ENCODE results near the gene SOS2. TPM values are rescaled to one million over a fixed set of nuclear protein-coding genes. Genes with fewer than 3 reads are reported as not detected.
"Not testable (repeated sequence)": the region's sequence is repeated elsewhere in the genome, so short reads cannot be mapped to it uniquely, and the experiment has no call there.

SOS2 gene
- total and polyA plus RNA-seq, 9 donors, result 25.5 to 35.2 (median 31.2) TPM

GRCh38 chr14:50082308-50082742, 149.1 kb downstream of the SOS2 start:
- 80% methylated on average over 6 of the region's 8 CpGs for WGBS (ENCODE audit: insufficient coverage)
- no peaks in the 10 kb centered on the region for H3K27me3 ChIP-seq (ENCODE audit: control insufficient read depth, insufficient read depth, low read length)
- H3K9me3 ChIP-seq (replicated peaks; ENCODE audit: control insufficient read depth, low read depth, low read length), result no peaks in the 10 kb centered on the region
- peaks cover 5% of the 10 kb centered on the region for H3K4me1 ChIP-seq (ENCODE audit: control insufficient read depth, insufficient read depth, low read length)
- H3K4me3 ChIP-seq (ENCODE audit: low read length), result no peak overlapping the region
- H3K36me3 ChIP-seq (ENCODE audit: control insufficient read depth, insufficient read depth, low read length), result no peaks in the 10 kb centered on the region
- H3K27ac ChIP-seq (ENCODE audit: low read length), result no peak overlapping the region
- DNase-seq, result no peak

GRCh38 chr14:50079103-50079502, 152.3 kb downstream of the SOS2 start:
- not testable (repeated sequence) for H3K36me3 ChIP-seq (ENCODE audit: control insufficient read depth, insufficient read depth, low read length); H3K27me3 ChIP-seq (ENCODE audit: control insufficient read depth, insufficient read depth, low read length); H3K4me1 ChIP-seq (ENCODE audit: control insufficient read depth, insufficient read depth, low read length); H3K27ac ChIP-seq (ENCODE audit: low read length); H3K9me3 ChIP-seq (replicated peaks; ENCODE audit: control insufficient read depth, low read depth, low read length); DNase-seq; H3K4me3 ChIP-seq (ENCODE audit: low read length)
- WGBS (ENCODE audit: insufficient coverage), result no CpG with 5 or more reads among the region's 1 CpG

- not testable (repeated sequence) for H3K4me3 ChIP-seq (ENCODE audit: low read length); H3K4me1 ChIP-seq (ENCODE audit: control insufficient read depth, insufficient read depth, low read length); H3K9me3 ChIP-seq (replicated peaks; ENCODE audit: control insufficient read depth, low read depth, low read length); DNase-seq; H3K36me3 ChIP-seq (ENCODE audit: control insufficient read depth, insufficient read depth, low read length); H3K27ac ChIP-seq (ENCODE audit: low read length); H3K27me3 ChIP-seq (ENCODE audit: control insufficient read depth, insufficient read depth, low read length)
- no CpG with 5 or more reads among the region's 32 CpGs for WGBS (ENCODE audit: insufficient coverage)
Observed at GRCh38 chr14:50073663-50074062, 157.7 kb downstream of the SOS2 start.

GRCh38 chr14:50072395-50072794, 159.0 kb downstream of the SOS2 start:
- H3K27ac ChIP-seq (ENCODE audit: low read length), result no peak overlapping the region
- DNase-seq, result no peak
- H3K4me3 ChIP-seq (ENCODE audit: low read length), result no peak overlapping the region
- H3K27me3 ChIP-seq (ENCODE audit: control insufficient read depth, insufficient read depth, low read length), result no peaks in the 10 kb centered on the region
- H3K36me3 ChIP-seq (ENCODE audit: control insufficient read depth, insufficient read depth, low read length), result no peaks in the 10 kb centered on the region
- 78% methylated on average over 1 of the region's 1 CpG for WGBS (ENCODE audit: insufficient coverage)
- no peaks in the 10 kb centered on the region for H3K9me3 ChIP-seq (replicated peaks; ENCODE audit: control insufficient read depth, low read depth, low read length)
- no peaks in the 10 kb centered on the region for H3K4me1 ChIP-seq (ENCODE audit: control insufficient read depth, insufficient read depth, low read length)

- 72% methylated on average over 7 of the region's 13 CpGs for WGBS (ENCODE audit: insufficient coverage)
Observed at GRCh38 chr14:50070840-50071548, 160.4 kb downstream of the SOS2 start.

GRCh38 chr14:50070230-50070629, 161.1 kb downstream of the SOS2 start:
- no peaks in the 10 kb centered on the region for H3K9me3 ChIP-seq (replicated peaks; ENCODE audit: control insufficient read depth, low read depth, low read length)
- 86% methylated on average over 1 of the region's 3 CpGs for WGBS (ENCODE audit: insufficient coverage)
- no peak for DNase-seq

More at GRCh38 chr14:50070840-50071548, 160.4 kb downstream of the SOS2 start:
- DNase-seq, result no peak
- H3K9me3 ChIP-seq (replicated peaks; ENCODE audit: control insufficient read depth, low read depth, low read length), result no peaks in the 10 kb centered on the region
- H3K36me3 ChIP-seq (ENCODE audit: control insufficient read depth, insufficient read depth, low read length), result no peaks in the 10 kb centered on the region
- no peaks in the 10 kb centered on the region for H3K4me1 ChIP-seq (ENCODE audit: control insufficient read depth, insufficient read depth, low read length)
- H3K27me3 ChIP-seq (ENCODE audit: control insufficient read depth, insufficient read depth, low read length), result no peaks in the 10 kb centered on the region
- H3K27ac ChIP-seq (ENCODE audit: low read length), result no peak overlapping the region
- H3K4me3 ChIP-seq (ENCODE audit: low read length), result no peak overlapping the region

GRCh38 chr14:50069325-50069724, 162.1 kb downstream of the SOS2 start:
- H3K4me3 ChIP-seq (ENCODE audit: low read length), result no peak overlapping the region
- no peak for DNase-seq
- WGBS (ENCODE audit: insufficient coverage), result no CpG with 5 or more reads among the region's 2 CpGs
- no peaks in the 10 kb centered on the region for H3K27me3 ChIP-seq (ENCODE audit: control insufficient read depth, insufficient read depth, low read length)
- H3K9me3 ChIP-seq (replicated peaks; ENCODE audit: control insufficient read depth, low read depth, low read length), result no peaks in the 10 kb centered on the region
- H3K4me1 ChIP-seq (ENCODE audit: control insufficient read depth, insufficient read depth, low read length), result no peaks in the 10 kb centered on the region
- no peak overlapping the region for H3K27ac ChIP-seq (ENCODE audit: low read length)
- H3K36me3 ChIP-seq (ENCODE audit: control insufficient read depth, insufficient read depth, low read length), result no peaks in the 10 kb centered on the region

More at GRCh38 chr14:50070230-50070629, 161.1 kb downstream of the SOS2 start:
- Histone ChIP-seq H3K36me3 (ENCODE audit: control insufficient read depth, insufficient read depth, low read length) (no peaks in the 10 kb centered on the region), H3K27ac (ENCODE audit: low read length) (no peak overlapping the region), H3K27me3 (ENCODE audit: control insufficient read depth, insufficient read depth, low read length) (no peaks in the 10 kb centered on the region), H3K4me1 (ENCODE audit: control insufficient read depth, insufficient read depth, low read length) (no peaks in the 10 kb centered on the region), H3K4me3 (ENCODE audit: low read length) (no peak overlapping the region)

- Histone ChIP-seq H3K27me3 (ENCODE audit: control insufficient read depth, insufficient read depth, low read length) (no peaks in the 10 kb centered on the region), H3K4me3 (ENCODE audit: low read length) (no peak overlapping the region), H3K36me3 (ENCODE audit: control insufficient read depth, insufficient read depth, low read length) (no peaks in the 10 kb centered on the region), H3K9me3 (replicated peaks; ENCODE audit: control insufficient read depth, low read depth, low read length) (no peaks in the 10 kb centered on the region), H3K4me1 (ENCODE audit: control insufficient read depth, insufficient read depth, low read length) (no peaks in the 10 kb centered on the region), H3K27ac (ENCODE audit: low read length) (no peak overlapping the region)
- no peak for DNase-seq
- WGBS (ENCODE audit: insufficient coverage), result 100% methylated on average over 1 of the region's 7 CpGs
Observed at GRCh38 chr14:50068496-50068895, 162.9 kb downstream of the SOS2 start.

- no peak for DNase-seq
- no peaks in the 10 kb centered on the region for H3K36me3 ChIP-seq (ENCODE audit: control insufficient read depth, insufficient read depth, low read length)
- H3K27me3 ChIP-seq (ENCODE audit: control insufficient read depth, insufficient read depth, low read length), result no peaks in the 10 kb centered on the region
- H3K9me3 ChIP-seq (replicated peaks; ENCODE audit: control insufficient read depth, low read depth, low read length), result no peaks in the 10 kb centered on the region
- no peak overlapping the region for H3K4me3 ChIP-seq (ENCODE audit: low read length)
- no peaks in the 10 kb centered on the region for H3K4me1 ChIP-seq (ENCODE audit: control insufficient read depth, insufficient read depth, low read length)
- WGBS (ENCODE audit: insufficient coverage), result 100% methylated on average over 1 of the region's 8 CpGs
- H3K27ac ChIP-seq (ENCODE audit: low read length), result no peak overlapping the region
Observed at GRCh38 chr14:50067723-50068495, 163.5 kb downstream of the SOS2 start.

All from muscle of leg (tissue), 11 donors.